Subcutaneous adipose tissue (tissue), 4 donors: ENCODE results near the gene TNNI3K. TPM values are rescaled to one million over a fixed set of nuclear protein-coding genes. Genes with fewer than 3 reads are reported as not detected.

Source experiments
- CTCF ChIP-seq: fragments of 450-650 bp; IDR thresholded peaks from one replicate; pipeline ENCODE4 v1.5.1; 2016; ENCODE audit warnings: low read depth, mild to moderate bottlenecking, control low read depth, antibody characterized with exemption, moderate library complexity
- total RNA-seq, 4 donors: library from RNA; depleted of rRNA; stranded (reverse); fragments of >200 nt; gene quantifications; one replicate each; pipeline ENCODE4 v1.1.0, GENCODE V29; 2016

Gene TNNI3K
- total RNA-seq, 4 donors from 2014 or later, result 0.98 to 7.0 (median 3.9) TPM; not detected in 1

GRCh38 chr1:74470251-74470650 lies 235.1 kb downstream of the TNNI3K start:
- TF ChIP-seq CTCF, result no peak

GRCh38 chr1:74470936-74471335 lies 235.7 kb downstream of the TNNI3K start:
- TF ChIP-seq CTCF, result no peak

- TF ChIP-seq CTCF, result no peak
Measured at GRCh38 chr1:74471470-74471869, 236.3 kb downstream of the TNNI3K start.

- no peak for TF ChIP-seq CTCF
Measured at GRCh38 chr1:74474585-74474984, 239.4 kb downstream of the TNNI3K start.

GRCh38 chr1:74478979-74479378 lies 243.8 kb downstream of the TNNI3K start:
- no peak for TF ChIP-seq CTCF

GRCh38 chr1:74480068-74480467 lies 244.9 kb downstream of the TNNI3K start:
- TF ChIP-seq CTCF, result no peak

GRCh38 chr1:74481607-74482006 lies 246.4 kb downstream of the TNNI3K start:
- no peak for TF ChIP-seq CTCF

GRCh38 chr1:74485622-74486021 lies 250.4 kb downstream of the TNNI3K start:
- TF ChIP-seq CTCF, result no peak
